Gastrocnemius medialis (tissue), 4 donors: ENCODE results near the gene GIT2.

Source experiments
- POLR2A ChIP-seq, 2 donors: fragments of 450-650 bp; IDR thresholded peaks; one replicate each; pipeline ENCODE4 v1.6.1; 2017; ENCODE audit warnings: antibody characterized with exemption in 2 of 2, mild to moderate bottlenecking in 2 of 2, moderate library complexity in 2 of 2
- TF ChIP-seq, protein P1 (sequence below), 5 experiments: fragments of 450-650 bp in 3 of 5; fragments of 200-600 bp in 2 of 5; sonication (generic) in 2 of 5; IDR thresholded peaks in 4 of 5; conservative IDR thresholded peaks in 1 of 5; 1 replicate in 4 of 5; 2 replicates in 1 of 5; pipeline ENCODE4 v1.5.1; 2016 to 2019; ENCODE audit warnings: antibody characterized with exemption in 5 of 5, mild to moderate bottlenecking in 3 of 5, moderate library complexity in 3 of 5

DNA sequence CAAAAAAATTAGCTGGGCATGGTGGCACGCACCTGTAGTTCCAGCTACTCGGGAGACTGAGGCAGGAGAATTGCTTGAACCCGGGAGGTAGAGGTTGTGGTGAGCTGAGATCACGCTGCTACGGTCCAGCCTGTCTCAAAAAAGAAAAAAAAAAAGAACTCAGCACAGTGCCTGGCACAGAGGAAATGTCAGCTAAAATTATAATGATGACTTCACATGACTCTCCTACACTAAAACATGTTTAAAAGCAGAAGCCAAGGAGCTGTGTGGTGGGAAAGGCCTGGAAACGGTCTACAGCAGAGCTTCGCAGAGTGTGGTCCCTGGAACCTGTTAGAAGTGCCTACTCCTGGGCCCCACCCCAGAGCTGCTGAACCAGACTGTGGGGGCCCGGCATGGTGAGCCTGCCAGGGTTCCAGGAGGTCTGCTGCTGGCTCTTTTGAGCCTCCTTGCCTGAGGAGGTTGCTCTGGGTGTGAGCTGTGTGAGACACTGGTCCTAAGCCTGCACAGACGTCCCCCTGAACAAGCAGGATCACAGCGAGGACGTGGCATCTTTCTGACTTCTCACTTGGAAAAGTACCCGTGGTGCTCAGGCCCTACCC, 68.0 kb downstream of the GIT2 start:
- no peak for TF ChIP-seq POLR2A (IDR thresholded peaks at IDR 0.05)
- TF ChIP-seq, protein P1, sequence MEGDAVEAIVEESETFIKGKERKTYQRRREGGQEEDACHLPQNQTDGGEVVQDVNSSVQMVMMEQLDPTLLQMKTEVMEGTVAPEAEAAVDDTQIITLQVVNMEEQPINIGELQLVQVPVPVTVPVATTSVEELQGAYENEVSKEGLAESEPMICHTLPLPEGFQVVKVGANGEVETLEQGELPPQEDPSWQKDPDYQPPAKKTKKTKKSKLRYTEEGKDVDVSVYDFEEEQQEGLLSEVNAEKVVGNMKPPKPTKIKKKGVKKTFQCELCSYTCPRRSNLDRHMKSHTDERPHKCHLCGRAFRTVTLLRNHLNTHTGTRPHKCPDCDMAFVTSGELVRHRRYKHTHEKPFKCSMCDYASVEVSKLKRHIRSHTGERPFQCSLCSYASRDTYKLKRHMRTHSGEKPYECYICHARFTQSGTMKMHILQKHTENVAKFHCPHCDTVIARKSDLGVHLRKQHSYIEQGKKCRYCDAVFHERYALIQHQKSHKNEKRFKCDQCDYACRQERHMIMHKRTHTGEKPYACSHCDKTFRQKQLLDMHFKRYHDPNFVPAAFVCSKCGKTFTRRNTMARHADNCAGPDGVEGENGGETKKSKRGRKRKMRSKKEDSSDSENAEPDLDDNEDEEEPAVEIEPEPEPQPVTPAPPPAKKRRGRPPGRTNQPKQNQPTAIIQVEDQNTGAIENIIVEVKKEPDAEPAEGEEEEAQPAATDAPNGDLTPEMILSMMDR (IDR thresholded peaks at IDR 0.05 in 4 of 5, conservative IDR thresholded peaks at IDR 0.05 in 1 of 5): no peak
